Cardiac fibroblast (primary cell): ENCODE data around the gene GLDC.

Source experiments
- DNase-seq, 2 donors: peaks; one replicate each; pipeline versions ENCODE4 v3.0.0 to v3.0.0-alpha.2; 2010; ENCODE audit warnings: low read depth in 2 of 2
- H3K4me3 ChIP-seq, 2 donors: replicated peaks in 1 of 2; 1 replicate in 1 of 2; 2 replicates in 1 of 2; pipeline ENCODE4 v1.5.1; 2011; ENCODE audit warnings: low read depth in 2 of 2, low read length in 2 of 2, mild to moderate bottlenecking in 2 of 2, moderate library complexity in 1 of 2
- CTCF ChIP-seq: IDR thresholded peaks from one replicate; pipeline ENCODE4 v1.5.1; 2011; ENCODE audit warnings: low read depth, mild to moderate bottlenecking, low read length, inconsistent platforms

The GLDC gene

GRCh38 chr9:6673326-6674025 lies 27.9 kb upstream of the GLDC start:
- no peak for DNase-seq
- no peak for TF ChIP-seq CTCF

GRCh38 chr9:6672118-6672517 lies 26.6 kb upstream of the GLDC start:
- no peak overlapping the region for H3K4me3 ChIP-seq
- no peak for TF ChIP-seq CTCF
- no peak for DNase-seq

More at GRCh38 chr9:6673326-6674025, 27.9 kb upstream of the GLDC start:
- no peak overlapping the region for H3K4me3 ChIP-seq

- no peak for DNase-seq
- TF ChIP-seq CTCF: no peak
- no peak overlapping the region for H3K4me3 ChIP-seq
Measured at GRCh38 chr9:6671416-6671815, 25.9 kb upstream of the GLDC start.

GRCh38 chr9:6669881-6670280 lies 24.4 kb upstream of the GLDC start:
- TF ChIP-seq CTCF: no peak
- H3K4me3 ChIP-seq: no peak overlapping the region
- no peak for DNase-seq

GRCh38 chr9:6667633-6668280 lies 22.2 kb upstream of the GLDC start:
- DNase-seq: peak; percentile 49 to 50
- peak; percentile 58 for TF ChIP-seq CTCF
- no peak overlapping the region for H3K4me3 ChIP-seq

- TF ChIP-seq CTCF: no peak
- no peak for DNase-seq
- no peak overlapping the region for H3K4me3 ChIP-seq
Measured at GRCh38 chr9:6667080-6667479, 21.6 kb upstream of the GLDC start.

GRCh38 chr9:6665628-6666027 lies 20.1 kb upstream of the GLDC start:
- H3K4me3 ChIP-seq: no peak overlapping the region
- no peak for DNase-seq
- no peak for TF ChIP-seq CTCF
